G401.6 (cell line): ENCODE data around the gene TRIM9.

Experiments
- FAIRE-seq: peaks from 2 replicates; lab custom pipeline; 2012; peaks lifted over from hg19 to GRCh38; lab: Jason Lieb, UNC

Gene TRIM9

DNA sequence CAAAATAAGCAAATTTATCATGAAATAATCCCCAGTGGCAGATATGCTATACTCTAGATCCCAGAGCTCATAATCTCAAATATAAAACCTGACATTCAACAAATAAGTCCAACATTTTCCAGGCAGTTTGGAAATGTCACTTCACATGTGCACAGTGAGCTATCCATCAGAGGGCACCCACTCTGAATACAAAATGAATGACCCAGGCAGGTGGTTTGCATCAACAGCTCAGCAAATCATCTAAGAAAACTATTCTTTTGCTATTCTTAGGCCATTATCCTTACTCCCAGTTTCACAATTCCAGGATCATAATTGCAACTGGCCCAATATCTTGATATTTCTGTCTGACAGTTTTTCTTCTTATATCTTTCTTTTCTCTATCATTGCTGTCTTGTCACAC is 38.5 kb downstream of the TRIM9 start:
- FAIRE-seq: no peak

GRCh38 chr14:51053157-51053556 is 41.7 kb downstream of the TRIM9 start:
- no peak for FAIRE-seq

DNA sequence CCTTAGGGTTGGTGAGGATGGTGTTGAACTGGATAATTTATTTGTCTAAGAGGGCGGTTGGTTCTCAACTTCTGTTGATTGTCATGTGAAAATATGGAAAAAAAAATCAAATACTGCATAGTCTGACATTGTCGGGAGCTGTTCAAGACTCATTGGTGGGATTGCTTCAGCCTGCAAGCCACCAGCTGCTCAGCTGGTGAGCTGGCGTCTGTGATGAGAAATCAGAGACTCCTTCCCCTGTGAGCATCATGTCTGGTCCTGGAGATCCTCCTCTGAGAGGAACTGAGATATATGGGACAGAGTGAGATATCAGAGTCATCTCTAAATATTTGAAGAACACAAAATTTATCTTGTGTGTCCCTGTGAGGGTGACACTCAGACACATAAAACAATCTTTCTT is 49.9 kb downstream of the TRIM9 start:
- FAIRE-seq: no peak

DNA sequence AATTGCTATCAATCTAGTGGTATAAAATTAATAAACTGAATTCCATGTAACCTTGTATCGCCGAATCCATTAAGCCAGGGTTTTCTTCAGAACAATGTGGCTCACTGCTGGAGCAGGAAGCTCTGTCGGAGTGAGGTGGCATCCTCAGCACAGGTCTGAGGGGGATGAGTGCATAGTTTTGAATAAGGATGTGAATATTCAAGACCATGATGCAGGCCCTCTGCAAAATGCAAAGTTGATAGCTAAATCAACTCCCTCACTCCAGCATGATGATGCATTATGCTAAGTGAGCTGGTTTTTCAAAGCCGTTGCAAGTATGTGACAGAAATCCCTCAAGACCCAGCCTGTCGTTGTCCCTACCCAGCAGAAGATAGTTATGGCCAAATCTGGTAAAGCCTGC is 53.0 kb downstream of the TRIM9 start:
- no peak for FAIRE-seq

- FAIRE-seq: no peak
Observed at GRCh38 chr14:51041108-51041531, 53.8 kb downstream of the TRIM9 start.

DNA sequence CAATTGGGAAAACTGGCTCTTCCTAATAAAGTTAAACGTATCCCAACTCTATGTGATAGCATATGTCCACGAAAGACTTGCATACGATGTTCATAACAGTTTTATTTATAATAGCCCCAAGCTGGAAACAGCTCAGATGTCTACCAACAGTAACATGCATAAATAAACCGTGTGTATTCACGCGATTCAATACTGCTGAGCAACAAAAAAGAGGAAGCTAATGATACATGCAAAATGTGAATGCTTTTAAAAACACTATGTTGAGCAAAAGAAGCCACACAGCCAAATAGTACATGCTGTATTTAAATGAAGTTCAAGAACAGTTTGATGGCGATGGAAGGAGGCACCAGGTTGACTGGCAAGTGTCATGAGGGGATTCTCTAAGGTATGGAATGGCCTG is 55.7 kb downstream of the TRIM9 start:
- FAIRE-seq: no peak

DNA sequence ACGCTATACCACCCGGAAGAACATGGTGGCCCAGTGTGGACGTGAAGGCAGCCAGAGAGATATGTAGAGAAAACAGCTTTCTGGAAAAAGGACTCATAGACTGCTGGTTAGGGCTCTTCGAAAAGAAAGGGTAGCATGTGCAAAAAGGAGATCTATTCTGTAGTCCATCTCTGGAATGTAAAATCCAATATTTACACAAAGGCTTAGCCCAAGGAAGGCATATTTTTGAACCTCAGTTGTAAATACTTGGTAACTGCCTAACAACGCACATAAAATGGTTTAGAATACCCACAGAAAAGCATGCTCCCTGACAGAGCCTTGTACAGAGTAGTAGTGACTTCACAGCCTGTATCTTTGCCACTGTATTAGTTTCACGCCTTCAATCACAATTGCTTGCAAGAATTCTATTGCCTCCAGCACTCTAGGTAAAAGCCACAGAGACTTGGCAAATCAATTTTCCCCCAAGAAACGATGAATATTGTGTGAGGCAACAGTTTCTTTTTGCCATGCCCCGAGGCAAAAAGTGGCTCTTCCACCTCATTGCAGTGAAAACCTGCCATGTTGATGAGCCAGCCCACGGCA is 59.2 kb downstream of the TRIM9 start:
- FAIRE-seq: no peak

GRCh38 chr14:51028851-51029754 is 65.8 kb downstream of the TRIM9 start:
- no peak for FAIRE-seq

DNA sequence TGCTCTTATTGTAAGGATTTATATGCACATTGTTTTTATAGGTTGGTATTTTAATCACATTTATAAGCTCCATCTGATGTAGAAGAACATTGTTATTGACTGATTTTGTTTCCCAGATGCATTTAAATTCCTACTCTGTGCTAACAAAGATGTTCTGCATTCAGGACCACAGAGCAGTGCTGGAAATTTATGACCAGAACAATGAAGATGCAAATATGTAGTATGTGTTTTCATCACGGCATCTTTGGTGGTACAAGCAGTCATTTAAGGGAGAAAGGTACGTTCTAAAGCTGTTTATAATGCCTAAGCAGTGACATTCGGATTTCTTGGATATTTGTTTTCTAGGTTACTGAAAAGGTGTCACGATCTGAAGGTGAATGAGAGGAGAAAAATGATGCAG is 66.5 kb downstream of the TRIM9 start:
- FAIRE-seq: no peak

- no peak for FAIRE-seq
Observed at GRCh38 chr14:51024377-51024776, 70.5 kb downstream of the TRIM9 start.

DNA sequence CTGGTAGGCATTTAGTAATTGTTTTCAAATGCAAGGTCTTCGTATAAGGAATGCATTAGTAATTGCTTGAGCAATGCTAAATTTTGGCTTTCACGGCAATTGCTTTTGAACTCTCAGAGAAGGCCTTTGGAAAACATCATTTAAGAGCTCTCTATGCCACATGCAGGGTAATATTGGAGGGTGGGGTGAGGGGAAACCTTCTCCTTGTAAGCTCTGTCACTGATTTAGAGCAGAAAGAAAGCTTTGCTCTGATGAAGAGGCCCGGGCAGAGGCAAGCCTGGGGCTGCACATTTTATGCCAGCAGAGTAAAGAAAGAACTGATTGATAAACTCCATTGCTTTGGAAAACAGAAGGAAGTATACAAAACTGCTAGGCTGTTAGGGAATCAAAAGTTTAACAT is 70.9 kb downstream of the TRIM9 start:
- no peak for FAIRE-seq

DNA sequence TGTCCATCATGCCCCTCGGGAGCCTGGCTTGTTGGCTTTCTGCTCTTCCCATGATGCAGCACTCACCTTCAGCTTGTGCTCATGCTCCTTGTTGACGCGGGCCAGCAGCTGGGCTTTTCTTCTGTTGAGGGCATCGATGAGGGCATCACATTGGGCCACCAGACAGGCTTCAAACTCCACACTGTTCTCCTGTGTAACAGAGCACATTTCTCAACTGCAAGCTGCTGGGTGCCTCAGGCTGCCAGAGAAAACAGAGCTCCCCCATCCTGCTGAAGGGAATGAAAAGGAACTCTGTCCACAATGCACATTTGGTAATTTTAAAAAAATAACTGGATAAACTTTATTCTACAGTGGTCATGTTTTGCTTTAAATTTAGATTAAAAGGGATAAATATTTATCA is 72.1 kb downstream of the TRIM9 start:
- FAIRE-seq: no peak

GRCh38 chr14:51020024-51020710 is 74.7 kb downstream of the TRIM9 start:
- no peak for FAIRE-seq

GRCh38 chr14:51019089-51019488 is 75.8 kb downstream of the TRIM9 start:
- FAIRE-seq: no peak

DNA sequence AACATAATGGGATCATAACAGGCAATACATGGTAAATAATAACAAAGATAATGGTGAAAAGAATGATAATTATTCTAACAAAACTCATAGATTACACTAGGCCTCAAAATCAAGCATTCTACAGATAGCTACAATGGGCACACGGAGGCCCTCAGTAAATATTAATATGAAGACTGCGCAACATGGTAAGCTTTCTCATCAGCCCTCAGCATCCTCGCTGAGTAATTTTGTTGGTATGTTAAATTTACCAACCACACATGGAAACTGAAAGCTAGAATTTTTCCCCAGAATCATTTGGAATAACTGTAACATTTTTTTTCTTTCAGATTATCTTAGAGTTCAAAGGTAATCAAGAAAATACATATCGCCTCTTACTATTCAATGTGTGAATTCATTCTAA is 76.4 kb downstream of the TRIM9 start:
- FAIRE-seq: no peak

GRCh38 chr14:51014625-51015024 is 80.3 kb downstream of the TRIM9 start:
- FAIRE-seq: no peak

- no peak for FAIRE-seq
Observed at GRCh38 chr14:51014086-51014485, 80.8 kb downstream of the TRIM9 start.

- FAIRE-seq: no peak
Observed at GRCh38 chr14:51012055-51012454, 82.8 kb downstream of the TRIM9 start.

DNA sequence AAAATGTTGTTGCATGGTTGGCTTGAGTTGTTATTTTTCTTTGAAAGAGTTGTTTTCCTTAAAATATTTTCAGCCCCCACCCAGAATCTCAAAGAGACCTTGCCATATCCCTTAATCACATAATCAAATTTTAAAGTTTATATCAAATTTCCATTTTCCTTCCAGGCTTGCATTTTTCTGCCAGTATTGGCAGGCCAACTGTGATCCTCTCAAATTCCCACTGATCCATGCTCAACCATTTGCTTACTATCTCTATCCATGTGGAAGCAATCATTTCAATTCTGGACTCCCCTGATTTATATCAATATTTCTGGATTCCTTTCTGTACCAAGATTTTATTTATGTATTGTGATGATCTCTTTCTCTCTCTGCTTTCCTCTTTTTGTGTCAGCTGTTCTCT is 86.5 kb downstream of the TRIM9 start:
- no peak for FAIRE-seq

GRCh38 chr14:51006781-51007211 is 88.1 kb downstream of the TRIM9 start:
- no peak for FAIRE-seq

- FAIRE-seq: no peak
Observed at GRCh38 chr14:51006324-51006723, 88.6 kb downstream of the TRIM9 start.

- FAIRE-seq: no peak
Observed at GRCh38 chr14:51004801-51005526, 89.9 kb downstream of the TRIM9 start.

DNA sequence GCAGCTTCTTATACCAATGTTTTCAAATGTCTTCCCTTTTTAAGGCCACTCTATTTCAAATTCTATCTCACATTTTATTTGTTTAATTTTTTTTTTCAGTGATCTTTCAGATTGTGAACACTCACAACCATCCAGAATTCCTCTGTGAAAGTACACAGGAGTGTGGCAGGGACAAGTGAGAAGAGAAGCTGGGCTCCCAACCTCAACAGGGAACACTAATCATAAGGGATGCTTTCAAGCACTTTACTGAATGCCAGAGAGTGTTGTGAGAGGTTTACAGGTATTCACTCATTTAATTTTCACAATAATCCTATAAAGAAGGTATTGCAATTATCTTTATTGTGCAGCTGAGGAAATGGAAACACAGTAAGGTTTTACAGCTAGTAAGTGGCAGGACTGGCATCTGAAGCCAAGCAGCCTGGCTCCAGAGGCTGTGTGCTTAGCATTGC is 90.5 kb downstream of the TRIM9 start:
- FAIRE-seq: no peak
